GM23338 (cell line): ENCODE results near the gene TUB. TPM values are rescaled to one million over a fixed set of nuclear protein-coding genes. Genes with fewer than 3 reads are reported as not detected.

Experiments
- ATAC-seq: fragments of 200-7000 bp; cut with Tn5 transposase; 3 replicates; pipeline ENCODE4 v1.9.1; 2020
- DNase-seq: peaks from one replicate; pipeline ENCODE4 v3.0.0-alpha.2; 2015; ENCODE audit warnings: low spot score
- H2AFZ ChIP-seq: fragments of 200-600 bp; sonication (generic); 2 replicates; pipeline ENCODE4 v1.8.0; 2016; ENCODE audit warnings: antibody characterized with exemption, mild to moderate bottlenecking, moderate library complexity
- H3F3A ChIP-seq: fragments of 200-600 bp; sonication (generic); replicated peaks from 2 replicates; pipeline ENCODE4 v1.8.0; 2017; ENCODE audit warnings: antibody characterized with exemption, mixed run types, low read depth
- H3K27ac ChIP-seq: fragments of 200-600 bp; sonication (generic); 2 replicates; pipeline ENCODE4 v1.6.1; 2016; ENCODE audit warnings: low read depth
- H3K27me3 ChIP-seq: fragments of 200-600 bp; sonication (generic); 2 replicates; pipeline ENCODE4 v1.8.0; 2016; ENCODE audit warnings: mild to moderate bottlenecking, mixed run types, moderate library complexity; ENCODE audit not compliant: insufficient read depth
- H3K36me3 ChIP-seq: fragments of 200-600 bp; sonication (generic); 2 replicates; pipeline ENCODE4 v1.8.0; 2016; ENCODE audit warnings: mild to moderate bottlenecking; ENCODE audit not compliant: insufficient read depth
- H3K4me1 ChIP-seq: fragments of 200-600 bp; sonication (generic); 2 replicates; pipeline ENCODE4 v1.8.0; 2016; ENCODE audit warnings: mild to moderate bottlenecking, moderate library complexity; ENCODE audit not compliant: insufficient read depth
- H3K4me2 ChIP-seq: fragments of 200-600 bp; sonication (generic); 2 replicates; pipeline ENCODE4 v1.7.1; 2017; ENCODE audit warnings: mixed run types
- H3K4me3 ChIP-seq: fragments of 200-600 bp; sonication (generic); 2 replicates; pipeline ENCODE4 v1.6.1; 2016; ENCODE audit warnings: mixed run types
- H3K79me2 ChIP-seq: fragments of 200-600 bp; sonication (generic); replicated peaks from 2 replicates; pipeline ENCODE4 v1.8.0; 2017; ENCODE audit warnings: mild to moderate bottlenecking; ENCODE audit not compliant: insufficient read depth
- H3K9me2 ChIP-seq: fragments of 200-600 bp; sonication (generic); 2 replicates; pipeline ENCODE4 v1.8.0; 2017; ENCODE audit not compliant: insufficient read depth
- H4K20me1 ChIP-seq: fragments of 200-600 bp; sonication (generic); replicated peaks from 2 replicates; pipeline ENCODE4 v1.8.0; 2017; ENCODE audit warnings: mild to moderate bottlenecking; ENCODE audit not compliant: insufficient read depth
- H3K27ac Mint-ChIP-seq: 2 replicates; pipeline ENCODE4 v1.8.0; 2020; ENCODE audit warnings: inconsistent platforms, mild to moderate bottlenecking, moderate library complexity, mixed read lengths
- H3K27me3 Mint-ChIP-seq: 3 replicates; pipeline ENCODE4 v1.8.0; 2022; ENCODE audit warnings: low read depth, mild to moderate bottlenecking, moderate library complexity, mixed read lengths, inconsistent platforms; ENCODE audit not compliant: insufficient read depth, poor library complexity
- H3K36me3 Mint-ChIP-seq: 3 replicates; pipeline ENCODE4 v1.8.0; 2021; ENCODE audit warnings: low read depth, mild to moderate bottlenecking, inconsistent platforms, moderate library complexity, mixed read lengths
- H3K4me1 Mint-ChIP-seq: 3 replicates; pipeline ENCODE4 v1.8.0; 2020; ENCODE audit warnings: mild to moderate bottlenecking, inconsistent platforms, mixed read lengths
- H3K4me3 Mint-ChIP-seq: 3 replicates; pipeline ENCODE4 v1.8.0; 2021; ENCODE audit warnings: moderate library complexity, mild to moderate bottlenecking, inconsistent platforms, mixed read lengths
- H3K9me3 Mint-ChIP-seq: 3 replicates; pipeline ENCODE4 v1.8.0; 2020; ENCODE audit warnings: moderate library complexity, mild to moderate bottlenecking, inconsistent platforms, mixed read lengths
- CREB1 ChIP-seq: fragments of 250-450 bp; sonication (Bioruptor Pico); IDR thresholded peaks from 2 replicates; pipeline ENCODE4 v1.5.0; 2020; ENCODE audit warnings: low read depth, mild to moderate bottlenecking, moderate library complexity
- polyA plus RNA-seq: library from polyadenylated mRNA; unstranded; fragments of >200 nt; fragmentation: Nextera tagmentation; extraction: Ambion mirVana; gene quantifications from 2 replicates; pipeline ENCODE4 v1.2.1, GENCODE V29; 2016
- total RNA-seq: library from RNA; depleted of rRNA; stranded (reverse); fragments of >200 nt; shearing (Covaris generic); gene quantifications from 2 replicates; pipeline ENCODE4 v1.2.3, GENCODE V29; 2014
- TF ChIP-seq, protein P1 (sequence below): fragments of 250-450 bp; sonication (Bioruptor Pico); IDR thresholded peaks from 2 replicates; pipeline ENCODE4 v1.5.0; 2020; ENCODE audit warnings: mild to moderate bottlenecking, moderate library complexity
- TF ChIP-seq, protein P2 (sequence below), 2 experiments: fragments of 200-600 bp in 1 of 2; sonication (generic) in 1 of 2; conservative IDR thresholded peaks; 2 replicates each; pipeline versions ENCODE4 v1.5.1 to v1.6.1; 2016 to 2017; ENCODE audit warnings: antibody characterized with exemption in 2 of 2, low read depth in 2 of 2, mild to moderate bottlenecking in 2 of 2, moderate library complexity in 1 of 2

TUB gene
- total and polyA plus RNA-seq, 2 experiments from 2014 or later = 5.5 to 30.4 TPM

DNA sequence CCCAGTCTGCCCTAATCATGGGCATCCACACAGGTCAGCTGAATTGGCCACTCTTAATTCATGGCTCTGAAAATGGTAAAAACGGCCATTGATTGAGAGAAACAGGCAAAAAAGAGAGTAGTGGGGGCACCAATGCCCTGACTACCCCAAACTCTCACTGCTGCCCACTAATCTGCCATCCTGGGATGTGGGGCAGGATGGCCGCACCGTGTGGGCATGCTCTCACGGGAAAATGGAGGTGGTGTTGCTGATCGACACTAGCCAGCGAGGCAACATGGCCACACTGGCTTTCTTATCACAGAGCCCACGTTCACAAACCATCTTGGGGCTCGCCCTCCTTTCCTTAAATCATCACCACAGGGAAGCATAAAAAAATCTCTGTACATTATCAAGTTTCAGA, 11.2 kb upstream of the TUB start (continued):
- TF ChIP-seq, protein P1, sequence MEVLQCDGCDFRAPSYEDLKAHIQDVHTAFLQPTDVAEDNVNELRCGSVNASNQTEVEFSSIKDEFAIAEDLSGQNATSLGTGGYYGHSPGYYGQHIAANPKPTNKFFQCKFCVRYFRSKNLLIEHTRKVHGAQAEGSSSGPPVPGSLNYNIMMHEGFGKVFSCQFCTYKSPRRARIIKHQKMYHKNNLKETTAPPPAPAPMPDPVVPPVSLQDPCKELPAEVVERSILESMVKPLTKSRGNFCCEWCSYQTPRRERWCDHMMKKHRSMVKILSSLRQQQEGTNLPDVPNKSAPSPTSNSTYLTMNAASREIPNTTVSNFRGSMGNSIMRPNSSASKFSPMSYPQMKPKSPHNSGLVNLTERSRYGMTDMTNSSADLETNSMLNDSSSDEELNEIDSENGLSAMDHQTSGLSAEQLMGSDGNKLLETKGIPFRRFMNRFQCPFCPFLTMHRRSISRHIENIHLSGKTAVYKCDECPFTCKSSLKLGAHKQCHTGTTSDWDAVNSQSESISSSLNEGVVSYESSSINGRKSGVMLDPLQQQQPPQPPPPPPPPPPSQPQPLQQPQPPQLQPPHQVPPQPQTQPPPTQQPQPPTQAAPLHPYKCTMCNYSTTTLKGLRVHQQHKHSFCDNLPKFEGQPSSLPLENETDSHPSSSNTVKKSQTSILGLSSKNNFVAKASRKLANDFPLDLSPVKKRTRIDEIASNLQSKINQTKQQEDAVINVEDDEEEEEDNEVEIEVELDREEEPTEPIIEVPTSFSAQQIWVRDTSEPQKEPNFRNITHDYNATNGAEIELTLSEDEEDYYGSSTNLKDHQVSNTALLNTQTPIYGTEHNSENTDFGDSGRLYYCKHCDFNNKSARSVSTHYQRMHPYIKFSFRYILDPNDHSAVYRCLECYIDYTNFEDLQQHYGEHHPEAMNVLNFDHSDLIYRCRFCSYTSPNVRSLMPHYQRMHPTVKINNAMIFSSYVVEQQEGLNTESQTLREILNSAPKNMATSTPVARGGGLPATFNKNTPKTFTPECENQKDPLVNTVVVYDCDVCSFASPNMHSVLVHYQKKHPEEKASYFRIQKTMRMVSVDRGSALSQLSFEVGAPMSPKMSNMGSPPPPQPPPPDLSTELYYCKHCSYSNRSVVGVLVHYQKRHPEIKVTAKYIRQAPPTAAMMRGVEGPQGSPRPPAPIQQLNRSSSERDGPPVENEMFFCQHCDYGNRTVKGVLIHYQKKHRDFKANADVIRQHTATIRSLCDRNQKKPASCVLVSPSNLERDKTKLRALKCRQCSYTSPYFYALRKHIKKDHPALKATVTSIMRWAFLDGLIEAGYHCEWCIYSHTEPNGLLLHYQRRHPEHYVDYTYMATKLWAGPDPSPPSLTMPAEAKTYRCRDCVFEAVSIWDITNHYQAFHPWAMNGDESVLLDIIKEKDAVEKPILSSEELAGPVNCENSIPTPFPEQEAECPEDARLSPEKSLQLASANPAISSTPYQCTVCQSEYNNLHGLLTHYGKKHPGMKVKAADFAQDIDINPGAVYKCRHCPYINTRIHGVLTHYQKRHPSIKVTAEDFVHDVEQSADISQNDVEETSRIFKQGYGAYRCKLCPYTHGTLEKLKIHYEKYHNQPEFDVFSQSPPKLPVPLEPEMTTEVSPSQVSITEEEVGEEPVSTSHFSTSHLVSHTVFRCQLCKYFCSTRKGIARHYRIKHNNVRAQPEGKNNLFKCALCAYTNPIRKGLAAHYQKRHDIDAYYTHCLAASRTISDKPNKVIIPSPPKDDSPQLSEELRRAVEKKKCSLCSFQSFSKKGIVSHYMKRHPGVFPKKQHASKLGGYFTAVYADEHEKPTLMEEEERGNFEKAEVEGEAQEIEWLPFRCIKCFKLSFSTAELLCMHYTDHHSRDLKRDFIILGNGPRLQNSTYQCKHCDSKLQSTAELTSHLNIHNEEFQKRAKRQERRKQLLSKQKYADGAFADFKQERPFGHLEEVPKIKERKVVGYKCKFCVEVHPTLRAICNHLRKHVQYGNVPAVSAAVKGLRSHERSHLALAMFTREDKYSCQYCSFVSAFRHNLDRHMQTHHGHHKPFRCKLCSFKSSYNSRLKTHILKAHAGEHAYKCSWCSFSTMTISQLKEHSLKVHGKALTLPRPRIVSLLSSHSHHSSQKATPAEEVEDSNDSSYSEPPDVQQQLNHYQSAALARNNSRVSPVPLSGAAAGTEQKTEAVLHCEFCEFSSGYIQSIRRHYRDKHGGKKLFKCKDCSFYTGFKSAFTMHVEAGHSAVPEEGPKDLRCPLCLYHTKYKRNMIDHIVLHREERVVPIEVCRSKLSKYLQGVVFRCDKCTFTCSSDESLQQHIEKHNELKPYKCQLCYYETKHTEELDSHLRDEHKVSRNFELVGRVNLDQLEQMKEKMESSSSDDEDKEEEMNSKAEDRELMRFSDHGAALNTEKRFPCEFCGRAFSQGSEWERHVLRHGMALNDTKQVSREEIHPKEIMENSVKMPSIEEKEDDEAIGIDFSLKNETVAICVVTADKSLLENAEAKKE (CRISPR knock-in tag) = no peak

DNA sequence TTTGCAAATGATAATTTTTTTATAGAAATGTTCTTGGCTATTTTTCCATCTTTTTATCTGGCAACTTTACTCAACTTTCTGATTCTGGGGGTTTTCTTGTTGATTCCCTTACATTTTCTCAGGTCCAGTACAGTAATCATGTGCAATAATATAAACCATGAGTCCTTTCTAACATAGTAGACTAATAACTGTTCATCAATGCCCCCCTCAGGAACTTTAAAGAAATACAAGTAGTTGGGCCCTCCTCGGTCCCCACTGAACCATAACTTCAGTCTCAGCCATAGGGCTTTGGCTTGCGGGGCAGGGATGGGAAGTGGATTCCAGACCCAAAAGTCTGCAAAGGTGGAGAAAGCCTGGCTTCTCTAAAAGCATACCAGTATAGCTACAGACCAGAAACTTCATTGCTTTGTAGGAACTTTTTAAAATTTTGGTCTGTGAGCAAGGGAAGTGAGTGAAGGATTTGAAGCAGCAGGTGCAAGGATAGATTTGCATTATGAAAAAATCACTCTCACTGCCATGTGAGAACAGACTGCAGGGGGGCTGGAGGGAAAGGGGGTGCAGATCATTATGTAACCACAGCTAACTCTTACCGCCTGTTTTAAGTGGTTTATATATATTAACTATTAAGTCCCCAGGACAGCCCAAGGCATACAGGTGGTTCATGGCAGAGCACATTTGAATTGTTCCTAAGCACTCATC, 10.4 kb upstream of the TUB start:
- Mint-ChIP-seq H3K9me3 (no peaks in the 10 kb centered on the region; the same call in 2 of the 3 replicates), H3K27ac (no peak overlapping the region), H3K27me3 (peaks cover 8% of the 10 kb centered on the region), H3K4me1 (peaks cover 49% of the 10 kb centered on the region), H3K36me3 (no peaks in the 10 kb centered on the region), H3K4me3 (no peak overlapping the region)
- H3K4me2 ChIP-seq = no peak overlapping the region
- H2AFZ ChIP-seq = no peak overlapping the region
- no peaks in the 10 kb centered on the region for H3K36me3 ChIP-seq
- no peaks in the 10 kb centered on the region for H3K79me2 ChIP-seq
- no peaks in the 10 kb centered on the region for H4K20me1 ChIP-seq
- H3K4me1 ChIP-seq = peaks cover 29% of the 10 kb centered on the region
- TF ChIP-seq, protein P2, sequence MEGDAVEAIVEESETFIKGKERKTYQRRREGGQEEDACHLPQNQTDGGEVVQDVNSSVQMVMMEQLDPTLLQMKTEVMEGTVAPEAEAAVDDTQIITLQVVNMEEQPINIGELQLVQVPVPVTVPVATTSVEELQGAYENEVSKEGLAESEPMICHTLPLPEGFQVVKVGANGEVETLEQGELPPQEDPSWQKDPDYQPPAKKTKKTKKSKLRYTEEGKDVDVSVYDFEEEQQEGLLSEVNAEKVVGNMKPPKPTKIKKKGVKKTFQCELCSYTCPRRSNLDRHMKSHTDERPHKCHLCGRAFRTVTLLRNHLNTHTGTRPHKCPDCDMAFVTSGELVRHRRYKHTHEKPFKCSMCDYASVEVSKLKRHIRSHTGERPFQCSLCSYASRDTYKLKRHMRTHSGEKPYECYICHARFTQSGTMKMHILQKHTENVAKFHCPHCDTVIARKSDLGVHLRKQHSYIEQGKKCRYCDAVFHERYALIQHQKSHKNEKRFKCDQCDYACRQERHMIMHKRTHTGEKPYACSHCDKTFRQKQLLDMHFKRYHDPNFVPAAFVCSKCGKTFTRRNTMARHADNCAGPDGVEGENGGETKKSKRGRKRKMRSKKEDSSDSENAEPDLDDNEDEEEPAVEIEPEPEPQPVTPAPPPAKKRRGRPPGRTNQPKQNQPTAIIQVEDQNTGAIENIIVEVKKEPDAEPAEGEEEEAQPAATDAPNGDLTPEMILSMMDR (conservative IDR thresholded peaks at IDR 0.05; ENCODE audit: low read depth in 2 of 2) = peak; percentile 43 to 52
- TF ChIP-seq CREB1 (CRISPR knock-in tag) = no peak
- no peaks in the 10 kb centered on the region for H3F3A ChIP-seq
- ATAC-seq (peak; percentile 6; the same call in 2 of the 3 replicates), DNase-seq (peak; percentile 60)
- H3K27ac ChIP-seq = no peak overlapping the region
- H3K4me3 ChIP-seq = no peak overlapping the region
- no peaks in the 10 kb centered on the region for H3K9me2 ChIP-seq
- H3K27me3 ChIP-seq = no peaks in the 10 kb centered on the region
